ENCODE results near the gene USP3.

- TF ChIP-seq GATA3 (IDR thresholded peaks at IDR 0.05; ENCODE audit: low read depth, low read length) (no peak), GATA2 (IDR thresholded peaks at IDR 0.05; ENCODE audit: low read depth, low read length) (no peak)
Observed at GRCh38 chr15:63473999-63474809, 30.2 kb upstream of the USP3 start.

All from SH-SY5Y (cell line).